Astrocyte (in vitro differentiated cells and primary cell): Measurements from ENCODE around the gene ATXN7. TPM values are rescaled to one million over a fixed set of nuclear protein-coding genes. Genes with fewer than 3 reads are reported as not detected.
A peak's percentile ranks its signal among the peaks of the same experiment; 100 is the strongest.

Source experiments
- DNase-seq: peaks from one replicate; pipeline ENCODE4 v3.0.0-alpha.2; 2010; ENCODE audit warnings: low read depth
- FAIRE-seq: peaks from 2 replicates; lab custom pipeline; 2011; peaks lifted over from hg19 to GRCh38; lab: Jason Lieb, UNC
- H2AFZ ChIP-seq: 2 replicates; pipeline ENCODE4 v1.6.0; 2012; ENCODE audit warnings: low read depth, low read length, inconsistent platforms
- H3K27ac ChIP-seq: 2 replicates; pipeline ENCODE4 v1.5.1; 2011; ENCODE audit warnings: low read depth, low read length, inconsistent platforms
- H3K27me3 ChIP-seq: 2 replicates; pipeline ENCODE4 v1.6.0; 2011; ENCODE audit warnings: low read length, inconsistent platforms; ENCODE audit not compliant: insufficient read depth
- H3K36me3 ChIP-seq: 2 replicates; pipeline ENCODE4 v1.5.1; 2011; ENCODE audit warnings: low read length, inconsistent platforms; ENCODE audit not compliant: insufficient read depth
- H3K4me1 ChIP-seq: 2 replicates; pipeline ENCODE4 v1.5.1; 2011; ENCODE audit warnings: low read length, inconsistent platforms; ENCODE audit not compliant: insufficient read depth
- H3K4me2 ChIP-seq: 2 replicates; pipeline ENCODE4 v1.6.0; 2012; ENCODE audit warnings: low read length, inconsistent platforms
- H3K4me3 ChIP-seq: 2 replicates; pipeline ENCODE4 v1.5.1; 2011; ENCODE audit warnings: low read depth, mild to moderate bottlenecking, low read length, inconsistent platforms; ENCODE audit not compliant: insufficient read depth
- H3K79me2 ChIP-seq: 2 replicates; pipeline ENCODE4 v1.6.0; 2012; ENCODE audit warnings: mild to moderate bottlenecking, low read length, inconsistent platforms; ENCODE audit not compliant: insufficient read depth
- H3K9ac ChIP-seq: 2 replicates; pipeline ENCODE4 v1.6.0; 2012; ENCODE audit warnings: mild to moderate bottlenecking, low read length, inconsistent platforms
- H3K9me3 ChIP-seq: 2 replicates; pipeline ENCODE4 v1.5.1; 2012; ENCODE audit warnings: low read depth, mild to moderate bottlenecking, low read length, inconsistent platforms; ENCODE audit not compliant: insufficient read depth
- H4K20me1 ChIP-seq: 2 replicates; pipeline ENCODE4 v1.6.0; 2012; ENCODE audit warnings: low read length, inconsistent platforms; ENCODE audit not compliant: insufficient read depth
- H3K27ac Mint-ChIP-seq: one replicate; pipeline ENCODE4 v1.8.0; 2021; ENCODE audit warnings: mild to moderate bottlenecking, mixed read lengths; ENCODE audit not compliant: unreplicated experiment
- H3K27me3 Mint-ChIP-seq: one replicate; pipeline ENCODE4 v1.8.0; 2021; ENCODE audit warnings: low read depth, mixed read lengths; ENCODE audit not compliant: unreplicated experiment
- H3K36me3 Mint-ChIP-seq: one replicate; pipeline ENCODE4 v1.8.0; 2021; ENCODE audit warnings: low read depth, mixed read lengths; ENCODE audit not compliant: unreplicated experiment
- H3K4me1 Mint-ChIP-seq: one replicate; pipeline ENCODE4 v1.8.0; 2021; ENCODE audit warnings: low read depth, mixed read lengths; ENCODE audit not compliant: unreplicated experiment
- H3K4me3 Mint-ChIP-seq: one replicate; pipeline ENCODE4 v1.8.0; 2021; ENCODE audit warnings: mild to moderate bottlenecking, moderate library complexity, mixed read lengths; ENCODE audit not compliant: unreplicated experiment
- H3K9me3 Mint-ChIP-seq: one replicate; pipeline ENCODE4 v1.8.0; 2021; ENCODE audit warnings: mild to moderate bottlenecking, mixed read lengths; ENCODE audit not compliant: unreplicated experiment
- EZH2 ChIP-seq: IDR thresholded peaks from 2 replicates; pipeline ENCODE4 v1.6.1; 2012; ENCODE audit warnings: mild to moderate bottlenecking, low read length, inconsistent platforms; ENCODE audit not compliant: insufficient read depth
- total RNA-seq: library from RNA; stranded (reverse); gene quantifications from 2 replicates; pipeline ENCODE4 v1.2.1, GENCODE V29; 2021
- TF ChIP-seq, protein P1 (sequence below): IDR thresholded peaks from 2 replicates; pipeline ENCODE4 v1.5.1; 2011; ENCODE audit warnings: low read depth, mild to moderate bottlenecking, inconsistent platforms, low read length, moderate library complexity; ENCODE audit not compliant: insufficient read depth

ATXN7 gene
- total RNA-seq, 1 donor from 2014 or later, result 17.6 TPM

DNA sequence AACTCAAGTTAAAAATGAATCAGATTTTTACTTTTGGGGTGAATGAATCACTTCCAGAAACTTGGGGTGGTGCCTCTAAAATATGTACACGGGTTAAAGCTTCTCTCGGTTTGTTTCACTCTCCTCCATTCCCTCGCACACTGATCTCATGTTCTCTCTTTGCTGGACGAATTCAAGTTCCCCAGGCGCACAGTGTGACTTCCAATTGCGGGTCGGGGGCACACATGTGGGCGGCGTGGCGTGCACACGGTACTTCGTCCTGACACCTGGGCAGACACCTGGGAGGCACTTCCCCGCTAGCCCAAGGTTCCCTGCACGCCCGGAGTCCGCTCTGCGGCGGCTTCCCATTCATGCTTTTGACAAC is 47.8 kb downstream of the ATXN7 start:
- no peaks in the 10 kb centered on the region for H3K27me3 ChIP-seq
- Mint-ChIP-seq H3K36me3 (peaks cover 2% of the 10 kb centered on the region), H3K27ac (peak overlapping the region; percentile 85), H3K4me3 (peak overlapping the region; percentile 92), H3K4me1 (peaks cover 15% of the 10 kb centered on the region), H3K27me3 (no peaks in the 10 kb centered on the region), H3K9me3 (no peaks in the 10 kb centered on the region)
- peaks cover 3% of the 10 kb centered on the region for H3K36me3 ChIP-seq
- peak overlapping the region; percentile 78 for H2AFZ ChIP-seq
- peak overlapping the region; percentile 73 for H3K4me3 ChIP-seq
- H3K9me3 ChIP-seq, result no peaks in the 10 kb centered on the region
- FAIRE-seq (no peak), DNase-seq (no peak)
- peaks cover 32% of the 10 kb centered on the region for H3K79me2 ChIP-seq
- H3K4me2 ChIP-seq, result peak overlapping the region; percentile 90
- peak overlapping the region; percentile 88 for H3K27ac ChIP-seq
- peak overlapping the region; percentile 88 for H3K9ac ChIP-seq
- H3K4me1 ChIP-seq, result peaks cover 22% of the 10 kb centered on the region
- TF ChIP-seq, protein P1, sequence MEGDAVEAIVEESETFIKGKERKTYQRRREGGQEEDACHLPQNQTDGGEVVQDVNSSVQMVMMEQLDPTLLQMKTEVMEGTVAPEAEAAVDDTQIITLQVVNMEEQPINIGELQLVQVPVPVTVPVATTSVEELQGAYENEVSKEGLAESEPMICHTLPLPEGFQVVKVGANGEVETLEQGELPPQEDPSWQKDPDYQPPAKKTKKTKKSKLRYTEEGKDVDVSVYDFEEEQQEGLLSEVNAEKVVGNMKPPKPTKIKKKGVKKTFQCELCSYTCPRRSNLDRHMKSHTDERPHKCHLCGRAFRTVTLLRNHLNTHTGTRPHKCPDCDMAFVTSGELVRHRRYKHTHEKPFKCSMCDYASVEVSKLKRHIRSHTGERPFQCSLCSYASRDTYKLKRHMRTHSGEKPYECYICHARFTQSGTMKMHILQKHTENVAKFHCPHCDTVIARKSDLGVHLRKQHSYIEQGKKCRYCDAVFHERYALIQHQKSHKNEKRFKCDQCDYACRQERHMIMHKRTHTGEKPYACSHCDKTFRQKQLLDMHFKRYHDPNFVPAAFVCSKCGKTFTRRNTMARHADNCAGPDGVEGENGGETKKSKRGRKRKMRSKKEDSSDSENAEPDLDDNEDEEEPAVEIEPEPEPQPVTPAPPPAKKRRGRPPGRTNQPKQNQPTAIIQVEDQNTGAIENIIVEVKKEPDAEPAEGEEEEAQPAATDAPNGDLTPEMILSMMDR, result no peak
- H4K20me1 ChIP-seq, result peaks cover 32% of the 10 kb centered on the region

DNA sequence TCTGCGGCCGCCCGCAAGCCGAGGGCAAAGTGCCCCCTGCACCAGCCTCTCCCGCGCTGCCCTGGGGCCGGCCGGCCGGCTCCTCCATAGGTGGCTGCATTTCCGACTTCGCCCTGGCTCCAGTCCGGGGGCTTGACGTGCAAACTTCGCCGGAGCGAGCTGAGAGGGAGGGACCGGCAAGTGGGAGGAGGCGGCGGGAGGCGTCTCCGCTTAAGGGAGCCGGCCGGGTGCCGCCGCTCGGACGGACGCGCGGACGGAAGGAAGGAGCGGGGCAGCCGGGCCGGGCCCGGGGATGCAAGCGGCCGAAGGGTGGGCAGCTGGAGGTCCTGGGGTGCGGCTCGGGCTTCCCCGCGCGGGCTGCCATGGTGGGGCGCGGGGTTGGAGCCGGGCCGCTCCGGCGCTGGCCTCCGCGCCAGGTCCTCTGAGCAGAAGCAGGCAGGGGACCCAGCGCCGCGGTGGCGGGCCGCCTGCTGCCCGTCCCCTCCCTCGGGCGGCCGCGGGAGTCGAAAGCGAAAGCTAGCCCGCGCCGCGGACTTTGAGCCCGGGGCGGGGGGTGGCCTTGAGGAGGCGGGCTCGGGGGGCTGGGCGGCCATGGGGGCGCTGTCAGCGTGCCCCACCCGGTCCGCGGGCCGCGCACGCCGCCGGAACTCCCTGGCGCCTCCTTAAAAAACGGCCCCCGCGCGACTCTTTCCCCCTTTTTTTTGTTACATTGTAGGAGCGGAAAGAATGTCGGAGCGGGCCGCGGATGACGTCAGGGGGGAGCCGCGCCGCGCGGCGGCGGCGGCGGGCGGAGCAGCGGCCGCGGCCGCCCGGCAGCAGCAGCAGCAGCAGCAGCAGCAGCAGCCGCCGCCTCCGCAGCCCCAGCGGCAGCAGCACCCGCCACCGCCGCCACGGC is 48.5 kb downstream of the ATXN7 start, which contains the start of gene SCAANT1:
SCAANT1 (minus strand) TSS at position 511 of the 895 bp plus-strand sequence.
- H3K4me3 Mint-ChIP-seq, result peak within 1 kb of the TSS; percentile 93
- H3K9ac ChIP-seq, result peak within 1 kb of the TSS; percentile 88

More for the DNA sequence above, 48.5 kb downstream of the ATXN7 start, which contains the start of gene SCAANT1:
- TF ChIP-seq, protein P1, result no peak
- no peak for TF ChIP-seq EZH2
- peak within 1 kb of the TSS; percentile 88 for H3K27ac ChIP-seq
- H3K27me3 Mint-ChIP-seq, result no peaks in the 10 kb centered on the region
- H3K4me2 ChIP-seq, result peak within 1 kb of the TSS; percentile 90
- H4K20me1 ChIP-seq, result peaks cover 31% of the 10 kb centered on the region
- peak within 1 kb of the TSS; percentile 73 for H3K4me3 ChIP-seq
- peak within 1 kb of the TSS; percentile 88 for H3K27ac Mint-ChIP-seq
- no peaks in the 10 kb centered on the region for H3K9me3 Mint-ChIP-seq
- H3K9me3 ChIP-seq, result no peaks in the 10 kb centered on the region
- H3K4me1 Mint-ChIP-seq, result peaks cover 15% of the 10 kb centered on the region
- H3K4me1 ChIP-seq, result peaks cover 22% of the 10 kb centered on the region
- no peak for FAIRE-seq
- DNase-seq, result peak; percentile 86
- H2AFZ ChIP-seq, result peak within 1 kb of the TSS; percentile 78
- no peaks in the 10 kb centered on the region for H3K27me3 ChIP-seq
- H3K36me3 ChIP-seq, result peaks cover 3% of the 10 kb centered on the region
- H3K79me2 ChIP-seq, result peaks cover 35% of the 10 kb centered on the region
- H3K36me3 Mint-ChIP-seq, result peaks cover 2% of the 10 kb centered on the region
